ENCODE measurements around the gene SULF2. TPM values are rescaled to one million over a fixed set of nuclear protein-coding genes. Genes with fewer than 3 reads are reported as not detected.

Gene SULF2
- total and polyA plus RNA-seq, 4 donors, result 8.1 to 25.4 (median 12.0) TPM

DNA sequence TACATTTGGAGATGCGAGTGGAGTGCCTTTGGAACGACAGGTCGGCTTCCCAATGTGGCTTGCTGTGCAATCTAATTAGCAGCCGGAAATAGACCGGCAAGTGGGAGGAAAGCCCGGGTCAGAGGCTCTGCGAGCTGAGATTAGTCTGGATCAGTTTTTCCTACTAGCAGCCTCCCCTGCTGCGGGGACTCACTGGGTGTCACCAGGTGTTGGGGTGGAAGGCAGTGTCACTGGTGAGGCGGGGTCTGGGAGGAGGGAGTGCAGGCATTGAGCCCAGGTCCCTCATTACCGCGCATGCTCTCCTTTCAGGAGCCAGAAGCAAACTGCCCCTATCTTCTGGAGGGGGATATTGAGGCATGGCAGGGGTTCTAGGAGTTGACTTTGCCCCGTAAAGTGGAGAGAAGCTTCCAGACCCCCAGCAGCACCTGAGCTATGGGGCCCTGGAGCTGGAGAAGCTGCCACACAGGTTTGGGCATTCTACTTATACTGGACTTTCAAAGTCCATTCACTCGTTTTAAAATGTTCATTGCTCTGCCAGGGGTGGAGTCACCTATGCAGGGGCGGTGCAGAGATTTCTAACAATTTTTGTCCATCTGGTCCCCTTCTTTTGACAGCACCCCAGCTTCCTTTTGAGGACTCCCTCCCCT lies 11.0 kb downstream of the SULF2 start:
- Histone ChIP-seq H3K9ac (ENCODE audit: low read depth in 1 of 2, low read length in 2 of 2) (no peak overlapping the region), H3K9me3 (ENCODE audit: control insufficient read depth in 4 of 4, low read length in 3 of 4) (peaks cover 0 to 8% (median 4%) of the 10 kb centered on the region in 4 donors)
- no peak for TF ChIP-seq SP1 (IDR thresholded peaks at IDR 0.05)
- TF ChIP-seq ZBTB33 (IDR thresholded peaks at IDR 0.05), result no peak
- TF ChIP-seq NR2F2 (IDR thresholded peaks at IDR 0.05), result no peak
- TF ChIP-seq TAF1 (conservative IDR thresholded peaks at IDR 0.05), result no peak
- TF ChIP-seq, protein P1, sequence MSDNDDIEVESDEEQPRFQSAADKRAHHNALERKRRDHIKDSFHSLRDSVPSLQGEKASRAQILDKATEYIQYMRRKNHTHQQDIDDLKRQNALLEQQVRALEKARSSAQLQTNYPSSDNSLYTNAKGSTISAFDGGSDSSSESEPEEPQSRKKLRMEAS (IDR thresholded peaks at IDR 0.05), result no peak
- TF ChIP-seq GABPA (IDR thresholded peaks at IDR 0.05 in 1 of 2, conservative IDR thresholded peaks at IDR 0.05 in 1 of 2), result no peak
- no peak for TF ChIP-seq EGR1 (IDR thresholded peaks at IDR 0.05; ENCODE audit: low read depth in 2 of 2)
- no peak for TF ChIP-seq REST (IDR thresholded peaks at IDR 0.05)
- TF ChIP-seq RXRA (IDR thresholded peaks at IDR 0.05), result no peak
- TF ChIP-seq, protein P2, sequence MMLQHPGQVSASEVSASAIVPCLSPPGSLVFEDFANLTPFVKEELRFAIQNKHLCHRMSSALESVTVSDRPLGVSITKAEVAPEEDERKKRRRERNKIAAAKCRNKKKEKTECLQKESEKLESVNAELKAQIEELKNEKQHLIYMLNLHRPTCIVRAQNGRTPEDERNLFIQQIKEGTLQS (IDR thresholded peaks at IDR 0.05), result no peak
- TF ChIP-seq YY1 (IDR thresholded peaks at IDR 0.05), result no peak

DNA sequence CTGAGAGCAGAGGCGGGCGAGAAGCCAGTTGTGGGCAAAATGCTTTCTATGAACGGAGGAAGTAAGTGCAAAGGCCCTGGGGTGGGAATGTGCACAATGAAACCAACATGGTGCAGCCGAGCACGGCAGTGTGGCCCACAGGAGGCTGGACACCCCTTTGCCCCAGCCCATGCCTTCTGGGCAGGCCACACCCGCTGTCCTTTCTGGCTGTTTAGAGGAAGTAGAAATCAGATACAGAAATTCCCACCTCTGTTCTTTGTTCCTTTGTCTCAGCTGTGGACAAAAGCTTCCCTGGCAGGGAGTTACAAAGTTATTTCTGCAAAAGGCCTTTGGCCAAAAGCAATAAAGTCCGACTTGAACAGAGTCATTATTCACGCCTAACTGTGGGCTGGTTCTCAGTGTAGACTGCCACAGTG lies 11.9 kb downstream of the SULF2 start:
- Histone ChIP-seq H3K27me3 (ENCODE audit: control insufficient read depth in 4 of 4, insufficient read depth in 4 of 4, low read length in 3 of 4) (no peaks in the 10 kb centered on the region), H3K27ac (ENCODE audit: low read depth in 1 of 2, low read length in 2 of 2) (no peak overlapping the region), H3K4me1 (ENCODE audit: control insufficient read depth in 4 of 4, insufficient read depth in 4 of 4, low read length in 3 of 4) (peaks cover 0 to under 1% (median 0%) of the 10 kb centered on the region in 4 donors), H3K4me3 (ENCODE audit: low read depth in 1 of 3, low read length in 3 of 3) (no peak overlapping the region), H3K36me3 (ENCODE audit: control insufficient read depth in 4 of 4, insufficient read depth in 3 of 4, low read depth in 1 of 4, low read length in 3 of 4) (no peaks in the 10 kb centered on the region), H3K9me3 (ENCODE audit: control insufficient read depth in 4 of 4, low read length in 3 of 4) (peaks cover 0 to 8% (median 4%) of the 10 kb centered on the region in 4 donors), H3K9ac (ENCODE audit: low read depth in 1 of 2, low read length in 2 of 2) (no peak overlapping the region)
- WGBS, result 70% methylated on average over 8 of the region's 8 CpGs
- TF ChIP-seq NR2F2 (IDR thresholded peaks at IDR 0.05), result no peak
- TF ChIP-seq, protein P2 (IDR thresholded peaks at IDR 0.05), result no peak
- no peak for DNase-seq (ENCODE audit: low spot score)

More for the DNA sequence above, 11.0 kb downstream of the SULF2 start:
- no peak overlapping the region for H3K4me3 ChIP-seq (ENCODE audit: low read depth in 1 of 3, low read length in 3 of 3)
- 77% methylated on average over 14 of the region's 14 CpGs for WGBS
- H3K27me3 ChIP-seq (ENCODE audit: control insufficient read depth in 4 of 4, insufficient read depth in 4 of 4, low read length in 3 of 4), result no peaks in the 10 kb centered on the region
- H3K36me3 ChIP-seq (ENCODE audit: control insufficient read depth in 4 of 4, insufficient read depth in 3 of 4, low read depth in 1 of 4, low read length in 3 of 4), result no peaks in the 10 kb centered on the region
- H3K4me1 ChIP-seq (ENCODE audit: control insufficient read depth in 4 of 4, insufficient read depth in 4 of 4, low read length in 3 of 4), result peaks cover 0 to 9% (median 2%) of the 10 kb centered on the region in 4 donors
- H3K27ac ChIP-seq (ENCODE audit: low read depth in 1 of 2, low read length in 2 of 2), result no peak overlapping the region
- no peak for DNase-seq (ENCODE audit: low spot score)
